GM08714 (cell line): Measurements from ENCODE around the gene LRIT2.

Experiments
- H3K4me3 ChIP-seq: fragments of 200-500 bp; sonication (Bioruptor generic); 2 replicates; pipeline ENCODE4 v1.5.1; 2014; ENCODE audit warnings: mild to moderate bottlenecking, low read length, inconsistent platforms
- ZNF274 ChIP-seq: IDR thresholded peaks from 2 replicates; pipeline ENCODE4 v1.6.1; 2012; ENCODE audit warnings: mild to moderate bottlenecking, low read depth, low read length

The LRIT2 gene

GRCh38 chr10:84254552-84255478 is 29.5 kb upstream of the LRIT2 start:
- TF ChIP-seq ZNF274: no peak
- no peak overlapping the region for H3K4me3 ChIP-seq

GRCh38 chr10:84248794-84249193 is 23.4 kb upstream of the LRIT2 start:
- H3K4me3 ChIP-seq: no peak overlapping the region
- no peak for TF ChIP-seq ZNF274

- no peak overlapping the region for H3K4me3 ChIP-seq
Measured at GRCh38 chr10:84247496-84247895, 22.2 kb upstream of the LRIT2 start.

GRCh38 chr10:84244651-84245270 is 19.4 kb upstream of the LRIT2 start, which contains the start of gene RGR:
Gene RGR, plus strand, starts transcription at chr10:84245053. Its CDS starts 38 bp downstream, at chr10:84245091.
- H3K4me3 ChIP-seq: no peak within 1 kb of the TSS
- TF ChIP-seq ZNF274: no peak

More at GRCh38 chr10:84247496-84247895, 22.2 kb upstream of the LRIT2 start:
- TF ChIP-seq ZNF274: no peak

GRCh38 chr10:84243759-84244158 is 18.4 kb upstream of the LRIT2 start:
- H3K4me3 ChIP-seq: no peak overlapping the region
- TF ChIP-seq ZNF274: no peak

GRCh38 chr10:84241185-84241790 is 15.9 kb upstream of the LRIT2 start, which contains the start of gene LRIT1:
Gene LRIT1, minus strand, starts transcription at chr10:84241546. Its CDS starts 107 bp downstream, at chr10:84241439.
- no peak within 1 kb of the TSS for H3K4me3 ChIP-seq
- TF ChIP-seq ZNF274: no peak

GRCh38 chr10:84238909-84239308 is 13.6 kb upstream of the LRIT2 start:
- TF ChIP-seq ZNF274: no peak
- H3K4me3 ChIP-seq: no peak overlapping the region

GRCh38 chr10:84237199-84238051 is 12.1 kb upstream of the LRIT2 start:
- no peak overlapping the region for H3K4me3 ChIP-seq
- no peak for TF ChIP-seq ZNF274

GRCh38 chr10:84236807-84237198 is 11.5 kb upstream of the LRIT2 start:
- TF ChIP-seq ZNF274: no peak
- no peak overlapping the region for H3K4me3 ChIP-seq

- H3K4me3 ChIP-seq: no peak overlapping the region
- TF ChIP-seq ZNF274: no peak
Measured at GRCh38 chr10:84235096-84235495, 9.8 kb upstream of the LRIT2 start.

GRCh38 chr10:84234479-84234878 is 9.1 kb upstream of the LRIT2 start:
- H3K4me3 ChIP-seq: no peak overlapping the region
- TF ChIP-seq ZNF274: no peak

GRCh38 chr10:84233940-84234339 is 8.6 kb upstream of the LRIT2 start:
- H3K4me3 ChIP-seq: no peak overlapping the region
- TF ChIP-seq ZNF274: no peak

GRCh38 chr10:84232376-84232775 is 7.0 kb upstream of the LRIT2 start:
- no peak overlapping the region for H3K4me3 ChIP-seq
- TF ChIP-seq ZNF274: no peak

GRCh38 chr10:84230359-84230758 is 5.0 kb upstream of the LRIT2 start:
- H3K4me3 ChIP-seq: no peak overlapping the region
- no peak for TF ChIP-seq ZNF274
